Cardiac muscle cell (in vitro differentiated cells and primary cell): ENCODE data around the gene KRTAP3-1. TPM values are rescaled to one million over a fixed set of nuclear protein-coding genes. Genes with fewer than 3 reads are reported as not detected.

Experiments used
- DNase-seq, 2 donors: peaks; one replicate each; pipeline versions ENCODE4 v3.0.0 to v3.0.0-alpha.2; 2010 to 2017; ENCODE audit warnings: low read depth in 1 of 2, low spot score in 1 of 2
- H3K27ac ChIP-seq: fragments of 200-600 bp; sonication (generic); 2 replicates; pipeline ENCODE4 v1.5.1; 2016
- H3K27me3 ChIP-seq: fragments of 200-600 bp; sonication (generic); 2 replicates; pipeline ENCODE4 v1.6.0; 2016; ENCODE audit warnings: control low read depth
- H3K36me3 ChIP-seq: fragments of 200-600 bp; sonication (generic); 2 replicates; pipeline ENCODE4 v1.5.1; 2016; ENCODE audit warnings: control low read depth
- H3K4me1 ChIP-seq: fragments of 200-600 bp; sonication (generic); 2 replicates; pipeline ENCODE4 v1.8.1; 2017; ENCODE audit warnings: low read depth, mild to moderate bottlenecking, mixed run types
- H3K4me3 ChIP-seq: fragments of 200-600 bp; sonication (generic); 2 replicates; pipeline ENCODE4 v1.5.1; 2016; ENCODE audit warnings: mild to moderate bottlenecking
- H3K9me3 ChIP-seq: fragments of 200-600 bp; sonication (generic); 2 replicates; pipeline ENCODE4 v1.5.1; 2017; ENCODE audit warnings: low read depth, mild to moderate bottlenecking, control low read depth
- CTCF ChIP-seq: IDR thresholded peaks from 2 replicates; pipeline ENCODE4 v1.5.1; 2012; ENCODE audit warnings: low read depth, mild to moderate bottlenecking, low read length
- polyA plus RNA-seq: library from polyadenylated mRNA; unstranded; fragments of >200 nt; fragmentation: Nextera tagmentation; extraction: Ambion mirVana; gene quantifications from 2 replicates; pipeline ENCODE4 v1.2.1, GENCODE V29; 2016
- total RNA-seq: library from RNA; depleted of rRNA; stranded (reverse); fragments of >200 nt; gene quantifications from 2 replicates; pipeline ENCODE4 v1.2.3, GENCODE V29; 2016

Gene KRTAP3-1
- total and polyA plus RNA-seq, 2 experiments from 2014 or later: not detected

GRCh38 chr17:41012326-41013120 is 3.6 kb upstream of the KRTAP3-1 start:
- no peak for DNase-seq
- Histone ChIP-seq H3K9me3 (no peaks in the 10 kb centered on the region), H3K27ac (no peak overlapping the region), H3K36me3 (no peaks in the 10 kb centered on the region), H3K27me3 (no peaks in the 10 kb centered on the region), H3K4me1 (no peaks in the 10 kb centered on the region), H3K4me3 (no peak overlapping the region)
- TF ChIP-seq CTCF: no peak

GRCh38 chr17:41010441-41010840 is 1.5 kb upstream of the KRTAP3-1 start:
- Histone ChIP-seq H3K27me3 (no peaks in the 10 kb centered on the region), H3K4me1 (no peaks in the 10 kb centered on the region), H3K27ac (no peak overlapping the region), H3K36me3 (no peaks in the 10 kb centered on the region), H3K4me3 (no peak overlapping the region), H3K9me3 (no peaks in the 10 kb centered on the region)
- no peak for TF ChIP-seq CTCF
- DNase-seq: no peak

- H3K4me1 ChIP-seq: no peaks in the 10 kb centered on the region
- H3K9me3 ChIP-seq: no peaks in the 10 kb centered on the region
- no peak for DNase-seq
- H3K4me3 ChIP-seq: no peak overlapping the region
- no peaks in the 10 kb centered on the region for H3K27me3 ChIP-seq
- H3K36me3 ChIP-seq: no peaks in the 10 kb centered on the region
- H3K27ac ChIP-seq: no peak overlapping the region
- TF ChIP-seq CTCF: no peak
Measured at GRCh38 chr17:41009936-41010335, 1.0 kb upstream of the KRTAP3-1 start.

- Histone ChIP-seq H3K27me3 (no peaks in the 10 kb centered on the region), H3K9me3 (no peaks in the 10 kb centered on the region), H3K4me1 (no peaks in the 10 kb centered on the region), H3K36me3 (no peaks in the 10 kb centered on the region), H3K27ac (no peak overlapping the region), H3K4me3 (no peak overlapping the region)
- TF ChIP-seq CTCF: no peak
- DNase-seq: no peak
Measured at GRCh38 chr17:41009301-41009760, 403 bp upstream of the KRTAP3-1 start.

GRCh38 chr17:41004397-41004796 is 4.5 kb downstream of the KRTAP3-1 start:
- Histone ChIP-seq H3K27me3 (no peaks in the 10 kb centered on the region), H3K4me3 (no peak overlapping the region), H3K36me3 (no peaks in the 10 kb centered on the region), H3K9me3 (no peaks in the 10 kb centered on the region), H3K27ac (no peak overlapping the region), H3K4me1 (no peaks in the 10 kb centered on the region)
- DNase-seq: no peak
- TF ChIP-seq CTCF: no peak
